ENCODE measurements around the gene CGB1.

CGB1 gene

GRCh38 chr19:49022116-49022515 is 14.6 kb downstream of the CGB1 start:
- no peak for DNase-seq (ENCODE audit: low read depth, low spot score)

- no peak for DNase-seq (ENCODE audit: low read depth, low spot score)
Measured at GRCh38 chr19:49020931-49021895, 15.5 kb downstream of the CGB1 start.

GRCh38 chr19:49020342-49020741 is 16.4 kb downstream of the CGB1 start:
- DNase-seq (ENCODE audit: low read depth, low spot score), result no peak

- DNase-seq (ENCODE audit: low read depth, low spot score), result peak; percentile 79
Measured at GRCh38 chr19:49019242-49019932, 17.3 kb downstream of the CGB1 start.

GRCh38 chr19:49018388-49019241 is 18.1 kb downstream of the CGB1 start:
- peak; percentile 35 for DNase-seq (ENCODE audit: low read depth, low spot score)

GRCh38 chr19:49017666-49018351 is 18.9 kb downstream of the CGB1 start:
- peak; percentile 86 for DNase-seq (ENCODE audit: low read depth, low spot score)

GRCh38 chr19:49017041-49017665 is 19.5 kb downstream of the CGB1 start, which contains the start of gene LHB:
Gene LHB (minus strand): TSS chr19:49017091. CDS start chr19:49017081, 10 bp downstream.
- no peak for DNase-seq (ENCODE audit: low read depth, low spot score)

GRCh38 chr19:49016067-49016839 is 20.4 kb downstream of the CGB1 start:
- no peak for DNase-seq (ENCODE audit: low read depth, low spot score)

- no peak for DNase-seq (ENCODE audit: low read depth, low spot score)
Measured at GRCh38 chr19:49014870-49015255, 21.8 kb downstream of the CGB1 start.

GRCh38 chr19:49014123-49014869 is 22.4 kb downstream of the CGB1 start:
- no peak for DNase-seq (ENCODE audit: low read depth, low spot score)

- no peak for DNase-seq (ENCODE audit: low read depth, low spot score)
Measured at GRCh38 chr19:49011194-49011593, 25.5 kb downstream of the CGB1 start.

- no peak for DNase-seq (ENCODE audit: low read depth, low spot score)
Measured at GRCh38 chr19:49010453-49010852, 26.2 kb downstream of the CGB1 start.

- DNase-seq (ENCODE audit: low read depth, low spot score), result no peak
Measured at GRCh38 chr19:49009828-49010227, 26.9 kb downstream of the CGB1 start.

- DNase-seq (ENCODE audit: low read depth, low spot score), result no peak
Measured at GRCh38 chr19:49006905-49007304, 29.8 kb downstream of the CGB1 start.

GRCh38 chr19:49004964-49005614 is 31.6 kb downstream of the CGB1 start:
- DNase-seq (ENCODE audit: low read depth, low spot score), result no peak

- DNase-seq (ENCODE audit: low read depth, low spot score), result no peak
Measured at GRCh38 chr19:49004133-49004532, 32.6 kb downstream of the CGB1 start.

- peak; percentile 89 for DNase-seq (ENCODE audit: low read depth, low spot score)
Measured at GRCh38 chr19:48999481-49000325, 37.0 kb downstream of the CGB1 start.

GRCh38 chr19:48997972-48998371 is 38.7 kb downstream of the CGB1 start:
- peak; percentile 78 for DNase-seq (ENCODE audit: low read depth, low spot score)

Data from astrocyte of the hippocampus (primary cell).